Activated gamma-delta T cell treated with anti-CD3 and anti-CD28 coated beads, Interleukin-2, amount 50 U/mL, for 16 hours (primary cell): ENCODE measurements around the gene ANO3.
"Not testable (repeated sequence)": the region's sequence is repeated elsewhere in the genome, so short reads cannot be mapped to it uniquely, and the experiment has no call there.

Source experiments
- DNase-seq: peaks from one replicate; pipeline ENCODE4 v3.0.0-alpha.2; 2020; ENCODE audit warnings: low read depth

Gene ANO3

DNA sequence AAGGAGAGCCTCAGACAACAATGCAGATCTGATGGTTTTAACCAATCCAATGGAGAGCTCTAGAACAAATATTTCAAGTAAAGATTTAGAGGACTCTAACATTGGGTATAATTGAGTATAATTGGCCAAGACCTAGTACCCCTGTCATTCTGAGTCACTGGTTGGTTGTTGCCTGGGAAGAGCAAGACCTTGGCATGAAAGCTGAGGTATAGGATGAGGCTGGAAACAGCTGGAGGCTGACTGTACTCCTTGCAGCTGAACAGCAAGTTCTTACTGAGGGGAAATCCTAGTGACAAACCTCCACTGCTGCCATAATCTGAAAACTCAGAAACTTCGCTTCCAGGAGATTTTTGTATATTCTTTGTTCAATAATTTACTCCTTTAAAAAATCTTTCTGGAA lies 294.4 kb downstream of the ANO3 start:
- DNase-seq = no peak

DNA sequence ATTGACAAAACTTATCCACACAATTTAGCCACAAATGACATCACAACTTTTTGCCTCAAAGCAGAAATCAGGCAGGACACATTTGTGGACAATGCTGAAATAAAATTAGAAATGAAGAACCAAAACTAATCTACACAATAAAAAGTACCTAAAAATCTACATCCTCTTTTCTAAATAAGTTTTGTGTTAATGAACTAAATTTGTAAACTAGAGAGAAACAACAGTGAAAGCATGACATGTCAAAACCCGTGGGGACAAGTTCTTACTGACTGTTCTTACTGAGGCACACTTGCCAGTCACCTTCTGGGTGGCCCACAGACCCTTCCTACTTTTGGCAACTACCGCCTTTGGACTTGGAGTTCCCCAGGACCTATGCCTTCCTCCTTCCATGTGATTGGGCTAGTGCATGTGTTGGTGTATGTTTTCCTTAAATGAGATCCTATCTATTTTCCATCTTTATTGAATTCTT lies 300.8 kb downstream of the ANO3 start:
- DNase-seq = no peak

DNA sequence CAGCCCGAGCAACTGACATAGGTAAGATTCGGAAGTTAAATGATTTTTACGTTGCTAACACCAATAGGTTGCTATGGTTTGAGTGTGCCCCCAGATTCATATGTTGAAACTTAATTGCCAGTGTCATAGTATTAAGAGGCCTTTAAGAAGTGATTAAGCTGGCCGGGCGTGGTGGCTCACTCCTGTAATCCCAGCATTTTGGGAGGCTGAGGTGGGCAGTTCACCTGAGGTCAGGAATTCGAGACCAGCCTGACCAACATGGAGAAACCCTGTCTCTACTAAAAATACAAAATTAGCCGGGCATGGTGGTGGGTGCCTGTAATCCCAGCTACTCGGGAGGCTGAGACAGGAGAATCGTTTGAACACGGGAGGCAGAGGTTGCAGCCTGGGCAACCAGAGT lies 311.4 kb downstream of the ANO3 start:
- DNase-seq = not testable (repeated sequence)

DNA sequence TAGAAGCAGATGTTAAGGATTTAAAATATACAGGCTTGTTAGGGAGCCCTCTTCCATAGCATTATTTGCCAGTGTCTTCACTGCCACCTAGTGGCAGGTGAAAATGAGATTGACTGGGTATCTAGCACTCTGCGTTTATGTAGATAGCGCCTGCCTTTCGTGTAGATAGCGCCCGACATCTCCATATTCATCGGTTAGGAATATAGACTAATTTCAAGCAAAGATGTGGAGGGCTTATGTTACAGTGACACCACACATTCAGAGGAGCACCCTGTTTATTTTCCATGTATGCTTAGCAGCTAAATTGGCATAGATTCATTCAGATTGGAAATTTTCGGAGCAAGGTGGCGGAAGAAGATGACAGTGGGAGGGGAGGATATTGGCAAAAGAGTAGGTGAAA lies 318.0 kb downstream of the ANO3 start:
- DNase-seq = no peak

DNA sequence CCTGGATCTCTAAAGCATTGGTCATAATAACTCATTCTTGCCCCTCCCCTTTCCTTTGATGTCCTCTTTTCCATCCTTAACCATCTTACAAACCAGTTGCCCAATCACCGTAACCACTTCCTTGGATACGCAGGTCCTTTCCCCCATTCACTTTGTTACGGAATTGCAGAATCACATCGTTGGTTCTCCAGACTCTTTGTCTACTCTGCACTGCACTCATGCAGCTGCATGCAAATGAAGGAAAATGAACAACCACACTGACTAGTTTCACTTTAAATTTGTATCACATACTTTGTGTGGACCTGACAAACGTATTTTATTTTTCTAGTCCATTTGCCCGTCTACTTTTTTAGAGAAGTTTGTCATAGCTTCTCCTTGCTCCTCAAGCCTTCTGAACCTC lies 320.0 kb downstream of the ANO3 start:
- DNase-seq = no peak

DNA sequence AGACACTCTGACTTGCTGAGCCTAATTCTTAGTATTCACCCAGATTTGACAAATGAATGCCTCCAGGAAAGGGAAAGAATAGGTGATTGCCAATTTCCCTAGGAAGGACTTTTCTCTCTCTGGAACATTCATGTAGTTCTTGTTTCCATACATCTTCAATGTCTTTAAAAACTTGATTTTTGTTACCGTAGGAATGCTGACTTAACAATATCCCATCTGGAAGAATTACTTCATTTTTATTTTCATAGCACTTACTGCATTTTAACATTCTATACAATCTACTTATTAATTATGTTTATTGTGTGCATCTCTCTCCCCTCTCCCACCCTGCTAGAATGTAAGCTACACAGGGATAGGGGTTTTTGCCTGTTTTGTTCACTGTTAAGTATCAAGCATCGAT lies 323.4 kb downstream of the ANO3 start:
- DNase-seq = no peak

DNA sequence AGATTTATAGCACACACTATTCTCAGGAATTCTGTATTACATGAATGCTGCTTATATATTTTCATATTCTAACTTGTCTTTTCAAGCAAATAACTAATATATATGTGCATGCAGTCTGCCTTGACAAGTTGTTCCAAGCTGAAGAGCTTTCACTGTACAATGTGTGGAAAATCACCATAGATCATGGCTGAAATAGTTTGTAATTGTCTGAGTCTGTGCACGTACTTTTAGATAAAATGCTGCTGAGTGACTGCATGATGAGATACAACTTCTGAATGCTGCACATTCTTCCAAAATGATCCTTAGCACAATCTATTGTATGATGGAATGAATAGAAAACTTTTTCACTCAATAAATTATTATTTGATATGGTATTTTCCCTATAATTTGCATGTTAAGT lies 331.0 kb downstream of the ANO3 start:
- DNase-seq = no peak

DNA sequence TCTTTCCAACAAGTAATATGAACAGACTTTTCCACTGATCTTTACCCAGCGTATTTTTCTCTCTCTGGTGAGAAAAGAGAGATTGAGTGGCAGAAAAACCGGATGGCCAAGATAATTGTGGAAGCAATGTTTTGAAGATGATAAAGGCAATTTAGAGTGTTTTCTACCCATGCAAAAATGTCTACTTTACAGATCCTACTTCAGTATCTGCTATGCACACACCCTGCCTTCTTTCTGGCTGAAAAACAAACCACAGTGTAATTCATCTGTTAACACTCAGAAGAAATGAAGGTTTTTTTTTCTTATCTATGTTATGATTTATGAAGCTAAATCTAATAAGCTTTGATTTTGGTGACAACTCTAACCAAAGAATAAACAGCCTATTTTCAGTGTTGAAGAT lies 333.1 kb downstream of the ANO3 start:
- DNase-seq = no peak

DNA sequence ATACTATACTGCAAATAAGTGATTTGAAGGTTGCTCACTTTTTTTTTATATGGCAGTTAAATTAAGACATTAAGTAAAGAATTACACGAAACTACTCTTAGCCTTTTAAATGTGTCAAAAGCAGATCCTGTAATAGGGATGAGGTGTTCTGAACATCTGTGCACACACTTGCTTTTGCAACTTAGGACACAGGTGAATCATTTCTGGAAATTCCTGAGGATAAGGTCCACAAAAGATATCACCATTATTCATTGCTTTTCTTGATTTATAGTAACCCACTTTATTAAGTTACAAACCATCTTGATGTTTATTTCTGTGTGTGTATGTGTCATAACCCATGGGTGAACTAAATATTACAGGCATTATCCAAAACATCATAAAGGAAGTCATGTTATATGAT lies 334.0 kb downstream of the ANO3 start:
- no peak for DNase-seq

DNA sequence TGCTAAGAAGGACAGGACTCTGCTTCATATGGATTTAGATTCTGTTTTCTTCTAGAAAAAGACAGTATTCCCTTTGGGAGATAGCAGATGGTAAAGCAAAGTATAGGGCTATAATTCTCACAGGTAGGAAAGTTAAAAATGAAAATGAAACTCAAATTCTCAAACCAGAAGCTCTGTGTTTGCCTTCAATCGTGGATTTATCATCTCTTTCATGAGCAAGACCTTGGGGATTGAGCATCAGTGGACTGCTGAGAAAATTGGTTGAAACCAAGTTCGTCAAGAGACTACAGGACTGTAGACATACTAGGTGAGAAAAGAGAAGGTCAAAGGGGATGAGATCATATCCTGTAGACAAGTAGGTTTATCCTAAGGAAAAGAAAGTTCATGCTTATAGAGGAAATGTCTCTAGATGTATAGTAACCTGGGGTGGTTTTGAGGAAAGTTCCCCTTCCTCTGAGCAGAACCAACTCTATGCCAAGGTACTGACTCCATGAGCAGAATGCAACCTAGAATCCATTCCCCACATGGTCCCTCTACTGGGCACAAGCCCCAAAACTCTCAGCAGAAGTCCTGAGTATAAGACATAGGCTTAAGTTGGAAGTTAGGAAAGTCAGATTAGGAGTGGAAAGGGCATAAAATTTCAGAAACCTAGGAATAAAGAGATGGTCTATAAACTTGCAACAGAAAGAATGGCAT lies 343.5 kb downstream of the ANO3 start:
- no peak for DNase-seq

DNA sequence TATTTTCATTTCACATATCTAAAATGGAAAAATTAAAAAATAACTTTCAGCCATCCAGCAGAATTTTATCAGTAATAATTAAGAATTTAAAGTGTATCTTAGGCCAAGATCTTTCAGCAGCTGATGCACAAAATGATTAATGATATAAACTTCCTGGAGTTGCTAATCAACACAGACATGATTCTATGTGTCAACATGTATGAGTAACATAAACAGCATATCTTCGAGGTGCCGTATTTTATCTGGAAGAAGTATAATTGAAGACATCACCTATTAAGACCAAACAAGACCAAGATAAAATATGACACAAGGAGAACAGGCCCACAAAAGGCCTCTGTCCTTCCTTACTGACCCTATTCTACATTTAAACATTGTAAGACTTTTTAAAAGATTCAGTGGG lies 344.7 kb downstream of the ANO3 start:
- no peak for DNase-seq

DNA sequence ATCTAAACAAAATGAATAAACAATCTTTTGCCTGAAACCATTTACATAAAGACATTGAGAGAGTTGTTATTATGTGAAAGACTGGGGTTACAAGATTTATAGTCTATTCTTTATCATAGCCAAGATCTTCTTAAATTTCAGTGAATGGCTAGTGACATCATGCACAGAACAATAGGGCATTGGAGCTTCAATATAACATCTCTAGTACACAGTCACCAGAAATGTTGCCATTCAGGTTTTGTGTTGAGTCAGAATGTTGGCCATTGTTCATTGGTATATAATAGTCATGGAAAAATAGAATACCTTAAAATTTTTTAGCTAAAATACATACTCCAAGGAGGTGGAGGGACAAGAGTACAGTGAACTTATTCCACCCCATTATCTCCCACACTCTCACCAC lies 345.6 kb downstream of the ANO3 start:
- no peak for DNase-seq

DNA sequence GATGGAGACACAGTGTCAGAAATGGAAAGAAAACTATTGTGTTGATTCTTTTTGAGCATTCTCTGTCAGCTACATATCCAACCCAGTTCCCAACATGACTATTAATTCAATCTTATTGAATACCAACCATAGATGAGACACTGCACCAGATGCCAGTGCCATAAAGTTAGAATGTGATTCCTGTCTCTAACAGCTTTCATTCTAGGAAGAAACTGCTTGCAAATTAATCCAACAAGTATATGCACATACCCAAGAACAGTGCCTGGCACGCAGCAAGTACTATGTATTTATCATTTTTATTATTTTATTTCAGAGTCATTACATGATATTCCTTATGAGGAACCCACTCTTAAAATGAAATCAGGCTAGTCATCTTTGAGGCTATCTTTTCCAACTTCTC lies 355.4 kb downstream of the ANO3 start:
- DNase-seq = no peak

DNA sequence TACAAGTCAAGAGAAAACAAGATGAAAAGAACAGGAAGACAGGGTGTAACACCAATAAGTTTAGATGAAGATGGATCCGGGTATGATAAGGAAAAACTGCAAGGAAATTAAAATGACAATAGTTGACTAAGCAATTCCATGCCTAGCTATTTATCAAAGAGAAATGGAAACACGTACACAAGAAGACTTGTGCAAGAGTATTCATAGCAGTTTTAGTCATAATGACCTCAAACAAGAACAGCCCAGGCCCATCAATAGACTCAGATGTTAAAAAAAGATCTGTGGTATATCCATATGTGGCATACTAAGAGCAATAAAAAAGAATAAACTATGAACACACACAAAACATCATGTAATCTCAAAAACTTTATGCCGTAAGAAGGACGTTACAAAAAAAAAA lies 356.8 kb downstream of the ANO3 start:
- no peak for DNase-seq

DNA sequence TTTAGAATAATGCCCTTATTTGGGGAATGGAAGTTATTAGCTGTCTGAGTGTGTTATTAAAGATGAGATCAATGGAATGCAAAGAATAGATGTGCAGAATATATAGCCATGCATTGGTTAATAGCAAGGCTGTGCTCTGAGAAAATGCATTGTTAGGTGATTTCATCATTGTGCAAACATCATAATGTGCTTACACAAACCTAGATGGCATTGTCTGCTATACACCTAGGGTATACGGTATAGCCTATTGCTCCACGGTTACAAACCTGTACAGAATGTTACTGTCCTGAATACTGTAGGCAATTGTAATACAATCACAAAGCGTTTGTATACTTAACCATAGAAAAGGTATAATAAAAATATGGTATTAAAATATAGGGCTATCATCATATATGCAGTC lies 364.4 kb downstream of the ANO3 start:
- no peak for DNase-seq

DNA sequence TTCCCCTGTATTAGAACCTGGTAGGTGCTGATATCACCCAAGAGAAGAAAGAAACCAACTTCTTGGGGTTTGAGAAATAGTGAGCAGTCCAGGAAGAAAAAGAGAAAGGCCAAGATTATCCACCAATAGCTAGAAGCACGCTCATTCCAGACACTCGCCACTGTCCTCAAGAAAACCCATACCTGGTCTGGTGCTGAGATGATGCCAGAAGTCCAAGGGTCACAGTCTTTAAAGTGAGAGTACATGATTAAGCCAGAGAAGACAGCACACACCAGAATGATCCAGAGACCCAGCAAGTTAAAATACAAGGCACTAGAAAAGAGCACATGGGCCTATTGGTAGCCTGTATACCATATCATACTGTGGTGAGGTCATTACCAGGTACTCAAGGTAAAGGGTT lies 366.3 kb downstream of the ANO3 start:
- no peak for DNase-seq

DNA sequence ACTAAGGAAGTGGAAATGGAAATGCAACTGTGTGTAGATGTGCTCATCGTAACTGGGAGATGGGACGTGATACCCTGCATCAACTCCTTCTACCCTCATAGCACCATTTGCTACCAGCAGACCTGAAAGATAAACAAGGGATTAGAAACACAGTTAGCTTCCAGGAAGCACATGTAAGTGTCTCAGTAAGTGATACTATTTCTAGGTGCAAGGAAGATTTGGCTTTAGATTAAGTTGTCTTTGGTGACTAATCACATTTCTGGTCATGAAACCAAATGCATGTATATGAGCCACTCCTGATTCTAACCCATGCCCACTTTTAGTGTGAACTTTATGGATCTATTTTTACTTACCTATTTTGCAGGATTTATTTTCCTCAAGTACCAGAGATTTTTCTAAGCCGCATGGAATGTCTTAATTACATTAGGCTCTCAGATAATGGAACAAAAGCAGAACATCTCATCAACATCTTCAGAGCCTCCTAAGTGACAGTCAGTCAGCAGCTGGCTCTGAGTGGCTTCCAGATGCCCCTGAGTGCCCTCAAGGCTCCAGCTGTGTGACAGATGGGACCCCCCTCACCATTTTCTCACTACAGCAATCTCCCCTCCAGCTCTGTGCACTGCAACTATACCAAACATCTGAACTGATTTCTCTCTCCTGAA lies 368.8 kb downstream of the ANO3 start:
- DNase-seq = no peak

DNA sequence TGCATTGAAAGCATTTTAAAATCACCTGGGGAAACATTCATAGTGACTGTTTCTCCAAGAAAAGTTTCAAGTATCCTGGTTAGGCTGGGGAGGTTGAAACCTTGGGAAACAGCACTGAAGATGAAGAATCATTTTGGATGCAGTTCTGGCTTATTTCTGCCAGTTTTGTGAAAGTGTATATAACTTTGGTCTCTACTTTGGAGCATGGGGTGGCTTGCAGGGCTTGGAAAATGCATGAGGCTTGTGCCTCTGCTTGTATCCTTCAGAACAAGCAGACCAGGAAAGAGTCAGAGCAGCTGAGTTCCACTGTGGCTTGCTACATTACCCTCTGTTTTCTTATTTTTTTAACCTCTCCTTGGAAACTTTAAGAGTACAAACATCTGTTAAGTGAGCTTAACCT lies 370.5 kb downstream of the ANO3 start:
- DNase-seq = no peak

DNA sequence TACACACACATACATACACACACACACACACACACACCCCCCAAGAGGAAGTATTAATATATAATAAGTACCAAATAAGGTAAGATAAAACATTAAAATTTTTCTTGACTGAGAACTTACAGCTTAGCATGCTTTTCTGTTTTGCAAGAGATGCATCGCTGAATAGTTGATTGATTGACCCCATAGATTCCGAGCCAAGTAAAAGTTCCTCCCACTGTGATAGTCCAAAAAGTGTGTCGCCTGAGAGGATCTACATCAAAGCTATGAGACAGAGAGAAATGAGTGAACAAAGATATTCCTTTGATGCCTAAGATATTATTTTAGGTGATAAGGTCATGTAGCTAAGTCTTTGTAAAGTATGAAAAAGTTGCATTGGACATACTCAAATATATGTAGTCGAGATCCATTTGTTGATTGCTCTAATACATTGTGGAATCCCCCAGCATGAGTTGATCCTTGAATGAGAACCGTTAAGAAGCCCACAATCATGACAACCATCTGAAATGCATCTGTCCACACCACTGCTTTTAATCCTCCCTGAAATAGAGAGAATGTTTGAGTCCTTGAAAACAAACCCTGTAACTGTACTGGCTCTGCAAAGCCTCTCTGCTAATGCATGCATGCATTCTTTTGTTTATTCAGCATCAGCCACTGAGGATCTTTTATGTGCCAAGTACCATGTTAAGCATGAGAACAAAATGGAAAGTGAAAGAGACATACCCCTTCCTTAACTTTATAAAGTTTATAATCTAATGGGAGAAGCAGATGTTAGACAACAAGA lies 371.7 kb downstream of the ANO3 start:
- DNase-seq = no peak

DNA sequence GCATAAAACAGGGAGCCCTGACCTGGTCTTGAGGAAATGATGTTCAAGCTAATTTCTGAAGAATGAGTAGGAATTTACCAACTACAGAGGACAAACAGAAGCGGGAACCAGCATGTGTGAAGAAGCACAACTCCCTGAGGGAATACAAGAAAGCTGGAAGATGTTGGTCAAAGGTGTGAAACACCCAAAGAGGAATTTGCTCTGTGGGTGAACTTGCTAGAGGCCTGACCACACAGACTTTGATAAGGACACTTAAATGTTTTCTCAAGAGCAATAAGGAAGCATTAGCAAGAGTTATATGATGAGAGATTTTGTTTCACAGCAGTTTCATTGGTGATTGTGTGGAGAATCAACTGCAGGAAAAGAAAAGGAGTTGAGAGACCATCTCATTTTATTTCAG lies 372.3 kb downstream of the ANO3 start:
- DNase-seq = no peak

DNA sequence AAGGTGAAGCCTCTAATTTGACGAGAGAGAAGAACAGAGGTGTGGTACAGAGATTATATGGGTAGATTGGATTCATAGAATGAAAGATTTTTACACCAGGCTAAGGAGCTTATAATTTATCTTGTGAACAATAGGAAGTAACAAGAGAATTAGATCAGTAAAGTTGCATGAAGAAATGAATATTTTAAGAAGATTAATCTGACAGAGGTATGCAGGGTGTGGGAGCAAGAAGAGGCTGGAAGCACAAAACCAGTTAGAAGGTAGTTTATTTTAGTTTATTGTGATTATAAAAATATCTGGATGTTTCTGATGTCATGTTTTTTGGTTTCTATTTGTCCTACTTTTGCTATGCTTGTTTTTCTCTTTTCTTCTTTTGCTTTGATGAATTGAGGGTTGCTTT lies 374.3 kb downstream of the ANO3 start:
- no peak for DNase-seq

DNA sequence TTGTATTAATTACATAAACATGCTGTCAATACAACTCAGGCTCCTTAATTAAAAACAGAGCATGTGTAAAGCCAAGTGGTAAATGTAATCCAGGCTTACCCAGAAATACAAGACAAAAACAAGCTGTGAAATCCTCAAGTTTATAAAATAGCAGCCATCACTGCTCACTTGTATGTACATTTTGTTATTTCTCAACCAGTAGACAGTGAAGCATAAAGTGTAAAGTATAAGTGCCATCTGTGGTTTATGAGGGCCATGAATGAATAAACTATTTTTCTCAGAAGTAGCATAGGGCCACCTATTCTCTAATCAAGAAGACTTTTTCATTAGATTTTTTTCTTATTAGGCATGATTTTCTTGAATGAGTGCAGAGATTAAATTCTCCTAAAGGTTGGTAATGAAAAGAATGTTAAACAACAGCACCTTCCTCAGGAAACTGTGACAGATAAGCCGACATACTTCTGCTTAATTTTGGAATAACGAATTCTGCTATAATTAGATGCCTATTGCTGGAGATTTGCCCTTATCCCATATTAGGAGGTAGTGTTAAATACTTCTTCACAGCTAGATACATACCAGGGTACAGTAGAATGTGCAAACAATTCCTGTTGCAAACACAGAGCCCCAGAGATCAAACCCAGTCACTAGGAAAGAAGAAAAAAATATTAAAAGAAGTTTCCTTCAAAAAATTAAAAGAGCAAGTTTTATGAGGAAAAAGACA lies 377.0 kb downstream of the ANO3 start:
- DNase-seq = no peak

DNA sequence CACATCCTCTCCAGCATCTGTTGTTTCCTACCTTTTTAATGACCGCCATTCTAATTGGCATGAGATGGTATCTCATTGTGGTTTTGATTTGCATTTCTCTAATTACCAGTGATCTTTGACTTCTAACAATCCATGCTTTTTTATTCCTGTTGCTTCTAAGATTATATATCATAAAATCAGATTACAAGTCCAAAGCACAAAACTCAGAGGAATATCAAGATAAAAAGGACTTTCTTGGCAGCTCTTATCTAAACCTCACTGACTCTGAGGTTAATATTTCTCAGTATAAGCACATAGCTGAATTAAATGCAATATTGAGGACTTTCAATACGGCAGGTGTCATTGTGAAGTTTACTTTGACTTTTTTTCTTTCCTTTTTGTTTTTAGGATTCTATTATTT lies 378.6 kb downstream of the ANO3 start:
- no peak for DNase-seq
